Measurements from ENCODE around the gene SLC25A25.
A peak's percentile ranks its signal among the peaks of the same experiment; 100 is the strongest.
"Not testable (repeated sequence)": the region's sequence is repeated elsewhere in the genome, so short reads cannot be mapped to it uniquely, and the experiment has no call there.

The SLC25A25 gene

GRCh38 chr9:128027705-128028104, 40.3 kb upstream of the SLC25A25 start:
- no peak overlapping the region for H3K9ac ChIP-seq (ENCODE audit: low read depth, low read length, poor library complexity, severe bottlenecking)
- no peaks in the 10 kb centered on the region for H3K9me2 ChIP-seq (replicated peaks; ENCODE audit: low read depth, low read length)
- 0 out of 2 replicates have a peak, but pooled peaks cover 5% of the 10 kb centered on the region for H3K79me2 ChIP-seq (ENCODE audit: insufficient read depth, low read length)
- H3K4me1 ChIP-seq (ENCODE audit: insufficient read depth, low read length, poor library complexity, severe bottlenecking): peaks cover 60% of the 10 kb centered on the region
- no peaks in the 10 kb centered on the region for H3K27me3 ChIP-seq (ENCODE audit: insufficient read depth, low read length, poor library complexity, severe bottlenecking)
- no peaks in the 10 kb centered on the region for H3K9me3 ChIP-seq (ENCODE audit: insufficient read depth, low read depth, low read length)
- peak overlapping the region; percentile 2 for H3K4me2 ChIP-seq (ENCODE audit: low read depth, low read length, poor library complexity, severe bottlenecking)
- no peaks in the 10 kb centered on the region for H4K20me1 ChIP-seq (ENCODE audit: insufficient read depth, low read length, poor library complexity, severe bottlenecking)
- no peaks in the 10 kb centered on the region for H3K36me3 ChIP-seq (ENCODE audit: insufficient read depth, low read length)
- no peak for TF ChIP-seq EZH2phosphoT487 (IDR thresholded peaks at IDR 0.05; ENCODE audit: borderline replicate concordance)
- TF ChIP-seq CTCF (conservative IDR thresholded peaks at IDR 0.05; ENCODE audit: low read length): no peak
- peaks cover 8% of the 10 kb centered on the region for H3F3A ChIP-seq (ENCODE audit: low read depth)
- H3K4me3 ChIP-seq (ENCODE audit: low read length, poor library complexity, severe bottlenecking): no peak overlapping the region
- no peak overlapping the region for H2AFZ ChIP-seq (ENCODE audit: low read length)

DNA sequence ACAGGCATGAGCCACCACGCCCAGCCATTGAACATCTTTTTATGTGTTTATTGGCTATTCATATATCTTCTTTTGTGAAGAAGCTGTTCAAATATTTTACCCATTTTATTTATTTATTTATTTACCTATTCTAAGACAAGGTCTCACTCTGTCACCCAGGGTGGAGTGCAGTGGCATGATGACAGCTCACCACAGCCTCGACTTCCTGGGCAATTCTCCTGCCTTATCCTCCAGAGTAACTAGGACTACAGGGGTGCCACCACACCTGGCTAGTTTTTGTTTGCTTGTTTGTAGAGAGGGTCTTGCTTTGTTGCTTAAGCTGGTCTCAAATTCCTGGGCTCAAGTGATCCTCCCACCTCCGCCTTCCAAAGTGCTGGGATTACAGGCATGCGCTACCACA, 34.4 kb upstream of the SLC25A25 start:
- TF ChIP-seq EZH2phosphoT487 (IDR thresholded peaks at IDR 0.05; ENCODE audit: borderline replicate concordance): no peak
- TF ChIP-seq CTCF (conservative IDR thresholded peaks at IDR 0.05; ENCODE audit: low read length): no peak
- peaks cover 7% of the 10 kb centered on the region for H3F3A ChIP-seq (ENCODE audit: low read depth)
- no peak overlapping the region for H3K4me2 ChIP-seq (ENCODE audit: low read depth, low read length, poor library complexity, severe bottlenecking)

GRCh38 chr9:128034821-128035652, 33.0 kb upstream of the SLC25A25 start:
- peak overlapping the region; percentile 44 for H3K4me2 ChIP-seq (ENCODE audit: low read depth, low read length, poor library complexity, severe bottlenecking)
- peak overlapping the region; percentile 84 for H2AFZ ChIP-seq (ENCODE audit: low read length)

More for the DNA sequence above, 34.4 kb upstream of the SLC25A25 start:
- Histone ChIP-seq H3K27me3 (ENCODE audit: insufficient read depth, low read length, poor library complexity, severe bottlenecking) (no peaks in the 10 kb centered on the region), H3K79me2 (ENCODE audit: insufficient read depth, low read length) (no peaks in the 10 kb centered on the region), H3K4me1 (ENCODE audit: insufficient read depth, low read length, poor library complexity, severe bottlenecking) (peaks cover 28% of the 10 kb centered on the region), H3K9ac (ENCODE audit: low read depth, low read length, poor library complexity, severe bottlenecking) (no peak overlapping the region), H3K9me2 (replicated peaks; ENCODE audit: low read depth, low read length) (no peaks in the 10 kb centered on the region), H3K4me3 (ENCODE audit: low read length, poor library complexity, severe bottlenecking) (no peak overlapping the region), H4K20me1 (ENCODE audit: insufficient read depth, low read length, poor library complexity, severe bottlenecking) (no peaks in the 10 kb centered on the region), H2AFZ (ENCODE audit: low read length) (no peak overlapping the region), H3K36me3 (ENCODE audit: insufficient read depth, low read length) (no peaks in the 10 kb centered on the region), H3K9me3 (ENCODE audit: insufficient read depth, low read depth, low read length) (no peaks in the 10 kb centered on the region)

GRCh38 chr9:128036522-128036921, 31.5 kb upstream of the SLC25A25 start:
- not testable (repeated sequence) for H2AFZ ChIP-seq (ENCODE audit: low read length); H4K20me1 ChIP-seq (ENCODE audit: insufficient read depth, low read length, poor library complexity, severe bottlenecking); H3K36me3 ChIP-seq (ENCODE audit: insufficient read depth, low read length); H3F3A ChIP-seq (ENCODE audit: low read depth); H3K4me3 ChIP-seq (ENCODE audit: low read length, poor library complexity, severe bottlenecking); H3K9me3 ChIP-seq (ENCODE audit: insufficient read depth, low read depth, low read length); H3K9me2 ChIP-seq (replicated peaks; ENCODE audit: low read depth, low read length); H3K4me2 ChIP-seq (ENCODE audit: low read depth, low read length, poor library complexity, severe bottlenecking); H3K79me2 ChIP-seq (ENCODE audit: insufficient read depth, low read length); H3K9ac ChIP-seq (ENCODE audit: low read depth, low read length, poor library complexity, severe bottlenecking); H3K27me3 ChIP-seq (ENCODE audit: insufficient read depth, low read length, poor library complexity, severe bottlenecking)
- H3K4me1 ChIP-seq (ENCODE audit: insufficient read depth, low read length, poor library complexity, severe bottlenecking): peaks cover 14% of the 10 kb centered on the region

More at GRCh38 chr9:128034821-128035652, 33.0 kb upstream of the SLC25A25 start:
- no peaks in the 10 kb centered on the region for H3K9me3 ChIP-seq (ENCODE audit: insufficient read depth, low read depth, low read length)
- no peaks in the 10 kb centered on the region for H3K9me2 ChIP-seq (replicated peaks; ENCODE audit: low read depth, low read length)
- no peak overlapping the region for H3K4me3 ChIP-seq (ENCODE audit: low read length, poor library complexity, severe bottlenecking)
- H3K79me2 ChIP-seq (ENCODE audit: insufficient read depth, low read length): no peaks in the 10 kb centered on the region
- no peaks in the 10 kb centered on the region for H3K27me3 ChIP-seq (ENCODE audit: insufficient read depth, low read length, poor library complexity, severe bottlenecking)
- TF ChIP-seq CTCF (conservative IDR thresholded peaks at IDR 0.05; ENCODE audit: low read length) (peak; percentile 91), EZH2phosphoT487 (IDR thresholded peaks at IDR 0.05; ENCODE audit: borderline replicate concordance) (no peak)
- H3F3A ChIP-seq (ENCODE audit: low read depth): no peaks in the 10 kb centered on the region
- no peaks in the 10 kb centered on the region for H4K20me1 ChIP-seq (ENCODE audit: insufficient read depth, low read length, poor library complexity, severe bottlenecking)
- no peak overlapping the region for H3K9ac ChIP-seq (ENCODE audit: low read depth, low read length, poor library complexity, severe bottlenecking)
- peaks cover 15% of the 10 kb centered on the region for H3K4me1 ChIP-seq (ENCODE audit: insufficient read depth, low read length, poor library complexity, severe bottlenecking)
- H3K36me3 ChIP-seq (ENCODE audit: insufficient read depth, low read length): no peaks in the 10 kb centered on the region

GRCh38 chr9:128040783-128041182, 27.2 kb upstream of the SLC25A25 start:
- not testable (repeated sequence) for H3K27me3 ChIP-seq (ENCODE audit: insufficient read depth, low read length, poor library complexity, severe bottlenecking); H3K79me2 ChIP-seq (ENCODE audit: insufficient read depth, low read length); H3K4me3 ChIP-seq (ENCODE audit: low read length, poor library complexity, severe bottlenecking); H3K9me2 ChIP-seq (replicated peaks; ENCODE audit: low read depth, low read length); H4K20me1 ChIP-seq (ENCODE audit: insufficient read depth, low read length, poor library complexity, severe bottlenecking); H3K9ac ChIP-seq (ENCODE audit: low read depth, low read length, poor library complexity, severe bottlenecking); H3K36me3 ChIP-seq (ENCODE audit: insufficient read depth, low read length); H3K4me1 ChIP-seq (ENCODE audit: insufficient read depth, low read length, poor library complexity, severe bottlenecking); H3K9me3 ChIP-seq (ENCODE audit: insufficient read depth, low read depth, low read length); H2AFZ ChIP-seq (ENCODE audit: low read length); H3K4me2 ChIP-seq (ENCODE audit: low read depth, low read length, poor library complexity, severe bottlenecking); H3F3A ChIP-seq (ENCODE audit: low read depth)

Data from Loucy (cell line).